VCaP (cell line): Measurements from ENCODE around the gene ACSM4.

Experiments used
- H3K27ac ChIP-seq: fragments of 450-650 bp; 2 replicates; pipeline ENCODE4 v1.5.1; 2017
- CTCF ChIP-seq: fragments of 450-650 bp; conservative IDR thresholded peaks from 2 replicates; pipeline ENCODE4 v1.5.1; 2017; ENCODE audit warnings: mild to moderate bottlenecking, moderate library complexity

Gene ACSM4

GRCh38 chr12:7339675-7340074 is 35.8 kb downstream of the ACSM4 start:
- H3K27ac ChIP-seq = no peak overlapping the region
- TF ChIP-seq CTCF = no peak

GRCh38 chr12:7344833-7345606 is 41.1 kb downstream of the ACSM4 start:
- no peak overlapping the region for H3K27ac ChIP-seq
- no peak for TF ChIP-seq CTCF

GRCh38 chr12:7346551-7347225 is 42.8 kb downstream of the ACSM4 start:
- TF ChIP-seq CTCF = no peak
- H3K27ac ChIP-seq = no peak overlapping the region; the same call in 1 of the 2 replicates

GRCh38 chr12:7349418-7349817 is 45.5 kb downstream of the ACSM4 start:
- TF ChIP-seq CTCF = no peak

GRCh38 chr12:7351177-7351576 is 47.3 kb downstream of the ACSM4 start:
- no peak overlapping the region for H3K27ac ChIP-seq
- TF ChIP-seq CTCF = no peak

More at GRCh38 chr12:7349418-7349817, 45.5 kb downstream of the ACSM4 start:
- no peak overlapping the region for H3K27ac ChIP-seq

- H3K27ac ChIP-seq = no peak overlapping the region
- no peak for TF ChIP-seq CTCF
Observed at GRCh38 chr12:7352661-7353060, 48.8 kb downstream of the ACSM4 start.

- no peak overlapping the region for H3K27ac ChIP-seq
- no peak for TF ChIP-seq CTCF
Observed at GRCh38 chr12:7354529-7354928, 50.7 kb downstream of the ACSM4 start.
